HepG2 (cell line): Measurements from ENCODE around the gene FMNL2. TPM values are rescaled to one million over a fixed set of nuclear protein-coding genes. Genes with fewer than 3 reads are reported as not detected.

ENCODE experiments used
- ATAC-seq: fragments of 200-7000 bp; cut with Tn5 transposase; 3 replicates; pipeline ENCODE4 v1.9.1; 2020; ENCODE audit warnings: mild to moderate bottlenecking, moderate library complexity
- BruUV-seq: library from RNA; stranded (reverse); fragments of 400-500 nt; replicated peaks from 2 replicates; lab custom pipeline; 2021; lab: Mats Ljungman, UMichigan
- CTCF ChIA-PET: fragments of 300-600 bp; formaldehyde crosslinking; extraction: SDS; loops from one replicate; lab custom pipeline; 2021; ENCODE audit warnings: low total read pairs, inconsistent platforms, low intra/inter-chr PET ratio; lab: Yijun Ruan, JAX
- POLR2A ChIA-PET: fragments of 350-600 bp; sonication (Branson Sonifier 250); formaldehyde crosslinking; loops from one replicate; lab custom pipeline; 2020; ENCODE audit warnings: antibody characterized with exemption, inconsistent platforms; lab: Yijun Ruan, JAX
- DNase-seq: peaks from one replicate; pipeline ENCODE4 v3.0.0-alpha.2; 2015; ENCODE audit warnings: low spot score
- FAIRE-seq: peaks from 3 replicates; lab custom pipeline; 2011; peaks lifted over from hg19 to GRCh38; lab: Jason Lieb, UNC
- H2AFZ ChIP-seq: one replicate; pipeline ENCODE4 v1.6.1; 2011; ENCODE audit warnings: low read length, inconsistent platforms
- H3K27ac ChIP-seq: fragments of 300-600 bp; 3 replicates; pipeline ENCODE4 v1.8.0; 2011; ENCODE audit warnings: mixed run types, mild to moderate bottlenecking, mixed read lengths, low read length, inconsistent platforms; ENCODE audit not compliant: insufficient read depth; ENCODE audit errors: extremely low read length
- H3K27me3 ChIP-seq, 2 experiments: fragments of 200-600 bp in 1 of 2; 2 replicates in 1 of 2; 3 replicates in 1 of 2; pipeline versions ENCODE4 v1.6.0 to v1.8.0; 2011; ENCODE audit warnings: low read length in 2 of 2, mild to moderate bottlenecking in 2 of 2, moderate library complexity in 2 of 2, inconsistent platforms in 1 of 2; ENCODE audit not compliant: insufficient read depth in 2 of 2, control insufficient read depth in 1 of 2
- H3K36me3 ChIP-seq, 2 experiments: fragments of 200-600 bp in 1 of 2; replicated peaks in 1 of 2; 2 replicates in 1 of 2; 3 replicates in 1 of 2; pipeline versions ENCODE4 v1.5.1 to v1.8.0; 2011; ENCODE audit warnings: low read length in 2 of 2, inconsistent platforms in 1 of 2; ENCODE audit not compliant: insufficient read depth in 2 of 2, control insufficient read depth in 1 of 2
- H3K4me1 ChIP-seq: 2 replicates; pipeline ENCODE4 v1.5.1; 2012; ENCODE audit warnings: low read length, inconsistent platforms; ENCODE audit not compliant: insufficient read depth
- H3K4me2 ChIP-seq: 2 replicates; pipeline ENCODE4 v1.6.0; 2011; ENCODE audit warnings: low read depth, low read length, inconsistent platforms
- H3K4me3 ChIP-seq, 3 experiments: fragments of 200-600 bp in 1 of 3; sonication (generic), shearing (Covaris generic) in 1 of 3; replicated peaks in 1 of 3; 2 replicates each; pipeline ENCODE4 v1.5.1; 2011 to 2016; ENCODE audit warnings: low read length in 3 of 3, inconsistent platforms in 2 of 3, low read depth in 2 of 3, mild to moderate bottlenecking in 2 of 3, control low read depth in 1 of 3, mixed read lengths in 1 of 3; ENCODE audit not compliant: insufficient read depth in 1 of 3
- H3K79me2 ChIP-seq: one replicate; pipeline ENCODE4 v1.6.1; 2011; ENCODE audit warnings: low read length, inconsistent platforms; ENCODE audit not compliant: insufficient read depth
- H3K9ac ChIP-seq: 2 replicates; pipeline ENCODE4 v1.6.0; 2011; ENCODE audit warnings: mild to moderate bottlenecking, low read depth, low read length, inconsistent platforms; ENCODE audit not compliant: insufficient read depth
- H3K9me3 ChIP-seq: 2 replicates; pipeline ENCODE4 v1.5.1; 2012; ENCODE audit warnings: mild to moderate bottlenecking, low read length
- H4K20me1 ChIP-seq: 2 replicates; pipeline ENCODE4 v1.6.0; 2011; ENCODE audit warnings: inconsistent platforms, mild to moderate bottlenecking, low read length, moderate library complexity; ENCODE audit not compliant: insufficient read depth
- ELF1 ChIP-seq: sonication (generic); formaldehyde crosslinking; IDR thresholded peaks from 2 replicates; pipeline ENCODE4 v1.4.0; 2020; ENCODE audit warnings: missing genetic modification reagents
- SP4 ChIP-seq: sonication (generic); formaldehyde crosslinking; IDR thresholded peaks from 2 replicates; pipeline ENCODE4 v1.8.1; 2023; ENCODE audit warnings: mild to moderate bottlenecking, missing genetic modification reagents
- SRSF4 ChIP-seq: fragments of 200-400 bp; formaldehyde crosslinking; IDR thresholded peaks from one replicate; pipeline ENCODE4 v1.6.1; 2018; ENCODE audit warnings: mild to moderate bottlenecking, low read depth, low read length, moderate library complexity; ENCODE audit not compliant: poor library complexity, severe bottlenecking
- ZNF737 ChIP-seq: sonication (generic); formaldehyde crosslinking; IDR thresholded peaks from 2 replicates; pipeline ENCODE4 v1.5.0; 2020; ENCODE audit warnings: missing genetic modification reagents, mild to moderate bottlenecking, borderline replicate concordance
- WGBS: methylation state at CpG from one replicate; pipeline ENCODE4 v1.1.6; 2017; ENCODE audit warnings: low lambda C conversion rate; 5-methylcytosine and 5-hydroxymethylcytosine counted together
- in situ Hi-C: cut with HindIII; loops from 2 replicates; pipeline ENCODE4 v1.10.0; 2017; ENCODE audit warnings: low pct_unique_long_range_greater_than_20kb; ENCODE audit not compliant: extremely low pct_ligation_motif_present
- intact Hi-C: fragments of 100-400 bp; cut with micrococcal nuclease; formaldehyde crosslinking; loops from one replicate; pipeline ENCODE4 v1.10.0; 2022; ENCODE audit not compliant: unreplicated experiment
- polyA plus RNA-seq, 8 experiments: library from polyadenylated mRNA; depleted of rRNA in 3 of 8; stranded (reverse) in 7 of 8; unstranded in 1 of 8; fragments of >200 nt; fragmentation: Illumina TruSeq in 4 of 8; extraction: Trizol in 4 of 8; gene quantifications; 2 replicates each; pipeline versions ENCODE4 v1.2.1 to v1.2.3, GENCODE V29; 2011 to 2016; ENCODE audit warnings: low read depth in 4 of 8, missing spikeins in 1 of 8, mixed read lengths in 1 of 8; ENCODE audit not compliant: insufficient read depth in 1 of 8
- total RNA-seq, 5 experiments: library from RNA; depleted of rRNA; stranded (reverse); fragments of >200 nt; fragmentation: Illumina TruSeq; extraction: Trizol; gene quantifications; 2 replicates each; pipeline ENCODE4 v1.2.3, GENCODE V29; 2016; ENCODE audit warnings: low read depth in 1 of 5
- TF ChIP-seq, protein P1 (sequence below): sonication (generic); formaldehyde crosslinking; IDR thresholded peaks from 2 replicates; pipeline ENCODE4 v1.4.0; 2020; ENCODE audit warnings: missing genetic modification reagents
- TF ChIP-seq, protein P2 (sequence below): sonication (generic); formaldehyde crosslinking; conservative IDR thresholded peaks from 2 replicates; pipeline ENCODE4 v1.4.0; 2020; ENCODE audit warnings: mild to moderate bottlenecking, missing genetic modification reagents, moderate library complexity

FMNL2 gene
- total and polyA plus RNA-seq, 2 of the 13 experiments (the other 11 are each of a cell fraction or from before 2014, with no cell fraction given) = 66.5 to 67.7 TPM

DNA sequence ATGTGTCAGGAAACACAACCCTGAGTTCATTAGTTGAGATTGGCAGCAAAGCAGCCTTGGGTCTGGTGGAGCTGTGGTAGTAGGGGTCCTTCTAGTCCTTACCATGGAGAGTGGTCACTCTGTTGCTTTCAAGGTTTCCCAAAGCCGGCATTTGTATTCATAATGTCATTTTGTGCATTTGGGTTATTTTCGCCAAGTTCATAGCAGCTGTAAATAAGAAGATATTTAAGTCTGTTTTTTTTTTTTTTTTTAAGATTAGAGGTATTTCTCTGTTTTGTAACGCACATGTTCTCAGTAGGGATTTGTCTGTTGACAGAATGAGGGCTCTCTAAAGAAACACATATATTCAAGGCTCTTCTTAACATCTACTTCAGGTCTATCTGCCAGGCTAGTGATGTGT is 268.2 kb downstream of the FMNL2 start:
- no peaks in the 10 kb centered on the region for H3K9me3 ChIP-seq
- FAIRE-seq (no peak), ATAC-seq (no peak), DNase-seq (no peak)
- no peak overlapping the region for H3K4me3 ChIP-seq
- H4K20me1 ChIP-seq = no peaks in the 10 kb centered on the region
- H3K4me1 ChIP-seq = peaks cover 17% of the 10 kb centered on the region
- POLR2A ChIA-PET = no interaction called here
- BruUV-seq = no TSS peak
- in situ Hi-C loops = no loop called here
- peaks cover 11 to 37% of the 10 kb centered on the region in 2 experiments for H3K36me3 ChIP-seq
- TF ChIP-seq ZNF737 (CRISPR knock-in tag) (no peak), SP4 (CRISPR knock-in tag) (no peak)
- H3K27ac ChIP-seq = no peak overlapping the region
- H3K79me2 ChIP-seq = no peaks in the 10 kb centered on the region
- WGBS = 97% methylated on average over 3 of the region's 3 CpGs
- CTCF ChIA-PET = no interaction called here
- H3K4me2 ChIP-seq = no peak overlapping the region
- H3K9ac ChIP-seq = no peak overlapping the region
- no peaks in the 10 kb centered on the region for H3K27me3 ChIP-seq
- intact Hi-C loops = no loop called here
- H2AFZ ChIP-seq = no peak overlapping the region

DNA sequence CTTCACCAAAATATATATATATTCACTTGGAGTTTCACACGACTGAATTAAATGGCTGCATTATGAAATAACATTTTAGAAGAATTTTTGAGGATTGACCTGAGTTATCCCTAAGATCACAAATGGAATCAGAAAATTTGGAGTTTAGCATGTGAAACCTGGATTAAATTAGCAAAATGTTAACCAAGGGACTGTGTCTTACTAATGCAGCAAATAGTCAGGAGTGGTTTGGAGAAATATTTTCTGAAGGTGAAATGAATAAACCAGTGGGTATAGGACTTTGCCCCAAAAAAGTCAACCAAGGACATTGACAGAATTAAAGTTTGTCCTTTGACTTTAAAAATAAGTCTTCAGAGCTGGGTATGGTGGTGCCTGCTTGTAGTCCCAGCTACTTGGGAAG is 271.1 kb downstream of the FMNL2 start:
- H3K9ac ChIP-seq = no peak overlapping the region
- peaks cover 9 to 40% of the 10 kb centered on the region in 2 experiments for H3K36me3 ChIP-seq
- no peaks in the 10 kb centered on the region for H3K27me3 ChIP-seq
- in situ Hi-C loops (no loop called here), intact Hi-C loops (no loop called here)
- ChIA-PET CTCF (no interaction called here), POLR2A (no interaction called here)
- H3K4me3 ChIP-seq = no peak overlapping the region
- H3K4me2 ChIP-seq = no peak overlapping the region
- H3K9me3 ChIP-seq = no peaks in the 10 kb centered on the region
- TF ChIP-seq, protein P1, sequence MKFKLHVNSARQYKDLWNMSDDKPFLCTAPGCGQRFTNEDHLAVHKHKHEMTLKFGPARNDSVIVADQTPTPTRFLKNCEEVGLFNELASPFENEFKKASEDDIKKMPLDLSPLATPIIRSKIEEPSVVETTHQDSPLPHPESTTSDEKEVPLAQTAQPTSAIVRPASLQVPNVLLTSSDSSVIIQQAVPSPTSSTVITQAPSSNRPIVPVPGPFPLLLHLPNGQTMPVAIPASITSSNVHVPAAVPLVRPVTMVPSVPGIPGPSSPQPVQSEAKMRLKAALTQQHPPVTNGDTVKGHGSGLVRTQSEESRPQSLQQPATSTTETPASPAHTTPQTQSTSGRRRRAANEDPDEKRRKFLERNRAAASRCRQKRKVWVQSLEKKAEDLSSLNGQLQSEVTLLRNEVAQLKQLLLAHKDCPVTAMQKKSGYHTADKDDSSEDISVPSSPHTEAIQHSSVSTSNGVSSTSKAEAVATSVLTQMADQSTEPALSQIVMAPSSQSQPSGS = no peak
- TF ChIP-seq SRSF4 (no peak), ELF1 (no peak)
- TF ChIP-seq, protein P2, sequence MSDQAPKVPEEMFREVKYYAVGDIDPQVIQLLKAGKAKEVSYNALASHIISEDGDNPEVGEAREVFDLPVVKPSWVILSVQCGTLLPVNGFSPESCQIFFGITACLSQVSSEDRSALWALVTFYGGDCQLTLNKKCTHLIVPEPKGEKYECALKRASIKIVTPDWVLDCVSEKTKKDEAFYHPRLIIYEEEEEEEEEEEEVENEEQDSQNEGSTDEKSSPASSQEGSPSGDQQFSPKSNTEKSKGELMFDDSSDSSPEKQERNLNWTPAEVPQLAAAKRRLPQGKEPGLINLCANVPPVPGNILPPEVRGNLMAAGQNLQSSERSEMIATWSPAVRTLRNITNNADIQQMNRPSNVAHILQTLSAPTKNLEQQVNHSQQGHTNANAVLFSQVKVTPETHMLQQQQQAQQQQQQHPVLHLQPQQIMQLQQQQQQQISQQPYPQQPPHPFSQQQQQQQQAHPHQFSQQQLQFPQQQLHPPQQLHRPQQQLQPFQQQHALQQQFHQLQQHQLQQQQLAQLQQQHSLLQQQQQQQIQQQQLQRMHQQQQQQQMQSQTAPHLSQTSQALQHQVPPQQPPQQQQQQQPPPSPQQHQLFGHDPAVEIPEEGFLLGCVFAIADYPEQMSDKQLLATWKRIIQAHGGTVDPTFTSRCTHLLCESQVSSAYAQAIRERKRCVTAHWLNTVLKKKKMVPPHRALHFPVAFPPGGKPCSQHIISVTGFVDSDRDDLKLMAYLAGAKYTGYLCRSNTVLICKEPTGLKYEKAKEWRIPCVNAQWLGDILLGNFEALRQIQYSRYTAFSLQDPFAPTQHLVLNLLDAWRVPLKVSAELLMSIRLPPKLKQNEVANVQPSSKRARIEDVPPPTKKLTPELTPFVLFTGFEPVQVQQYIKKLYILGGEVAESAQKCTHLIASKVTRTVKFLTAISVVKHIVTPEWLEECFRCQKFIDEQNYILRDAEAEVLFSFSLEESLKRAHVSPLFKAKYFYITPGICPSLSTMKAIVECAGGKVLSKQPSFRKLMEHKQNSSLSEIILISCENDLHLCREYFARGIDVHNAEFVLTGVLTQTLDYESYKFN = no peak
- H3K4me1 ChIP-seq = peaks cover 17% of the 10 kb centered on the region
- no peak for FAIRE-seq
- WGBS = 97% methylated on average over 1 of the region's 1 CpG
- no peaks in the 10 kb centered on the region for H4K20me1 ChIP-seq
- no peaks in the 10 kb centered on the region for H3K79me2 ChIP-seq
- ATAC-seq = no peak
- H3K27ac ChIP-seq = no peak overlapping the region
- BruUV-seq = no TSS peak
- no peak overlapping the region for H2AFZ ChIP-seq
- DNase-seq = no peak
